ENCODE results near the gene YJEFN3.

YJEFN3 gene

DNA sequence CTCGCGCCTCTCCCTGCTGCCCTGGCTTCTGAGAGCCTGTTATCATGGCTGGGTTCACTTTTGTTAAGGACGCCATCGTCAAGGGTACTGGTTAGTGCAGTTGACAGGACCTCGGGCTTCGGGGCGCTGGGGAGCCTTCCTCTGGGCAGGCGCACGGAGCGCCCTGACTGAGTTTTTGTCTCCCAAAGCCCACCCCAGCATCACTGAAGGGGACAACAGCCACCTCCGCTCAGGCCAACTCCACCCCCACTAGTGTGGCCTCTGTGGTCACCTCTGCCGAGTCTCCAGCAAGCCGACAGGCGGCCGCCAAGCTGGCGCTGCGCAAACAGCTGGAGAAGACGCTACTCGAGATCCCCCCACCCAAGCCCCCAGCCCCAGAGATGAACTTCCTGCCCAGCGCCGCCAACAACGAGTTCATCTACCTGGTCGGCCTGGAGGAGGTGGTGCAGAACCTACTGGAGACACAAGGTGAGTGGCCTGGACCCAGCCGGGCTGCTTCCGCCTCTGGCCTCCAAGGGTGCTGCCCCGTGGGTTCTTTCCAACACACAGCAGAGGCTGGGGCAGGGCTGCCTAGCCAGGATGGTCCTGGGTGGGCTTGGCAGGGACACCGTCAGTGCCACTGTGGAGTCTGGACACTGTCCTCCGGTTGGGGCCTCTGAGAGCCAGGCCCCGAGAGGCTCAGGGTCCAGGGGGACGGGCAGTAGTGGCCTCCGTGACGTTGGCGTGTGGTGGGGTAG is 30.3 kb upstream of the YJEFN3 start:
- no peak for DNase-seq

- no peak for DNase-seq
These were observed 29.3 kb upstream of the YJEFN3 start for GRCh38 chr19:19499272-19499995.

DNA sequence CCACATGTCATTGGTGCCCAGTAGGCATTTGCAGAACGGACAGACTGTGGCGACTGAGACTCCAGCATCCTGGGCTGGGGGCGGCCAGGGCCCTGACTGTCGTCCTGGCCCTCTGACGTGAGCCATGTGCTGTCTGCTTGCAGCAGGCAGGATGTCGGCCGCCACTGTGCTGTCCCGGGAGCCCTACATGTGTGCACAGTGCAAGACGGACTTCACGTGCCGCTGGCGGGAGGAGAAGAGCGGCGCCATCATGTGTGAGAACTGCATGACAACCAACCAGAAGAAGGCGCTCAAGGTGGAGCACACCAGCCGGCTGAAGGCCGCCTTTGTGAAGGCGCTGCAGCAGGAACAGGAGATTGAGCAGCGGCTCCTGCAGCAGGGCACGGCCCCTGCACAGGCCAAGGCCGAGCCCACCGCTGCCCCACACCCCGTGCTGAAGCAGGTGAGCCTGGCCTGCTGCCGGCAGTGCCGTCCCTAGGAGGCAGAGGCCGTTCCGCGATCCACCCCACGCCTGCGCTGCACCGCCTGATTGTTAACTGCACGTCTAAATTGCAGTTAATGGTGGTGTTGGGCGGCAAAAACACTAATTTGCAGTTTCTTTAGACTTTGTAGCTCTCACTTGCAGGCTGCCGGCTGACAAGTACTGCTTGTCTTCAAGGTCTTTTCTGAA is 27.6 kb upstream of the YJEFN3 start:
- DNase-seq: no peak

GRCh38 chr19:19501798-19502197 is 26.9 kb upstream of the YJEFN3 start:
- no peak for DNase-seq

DNA sequence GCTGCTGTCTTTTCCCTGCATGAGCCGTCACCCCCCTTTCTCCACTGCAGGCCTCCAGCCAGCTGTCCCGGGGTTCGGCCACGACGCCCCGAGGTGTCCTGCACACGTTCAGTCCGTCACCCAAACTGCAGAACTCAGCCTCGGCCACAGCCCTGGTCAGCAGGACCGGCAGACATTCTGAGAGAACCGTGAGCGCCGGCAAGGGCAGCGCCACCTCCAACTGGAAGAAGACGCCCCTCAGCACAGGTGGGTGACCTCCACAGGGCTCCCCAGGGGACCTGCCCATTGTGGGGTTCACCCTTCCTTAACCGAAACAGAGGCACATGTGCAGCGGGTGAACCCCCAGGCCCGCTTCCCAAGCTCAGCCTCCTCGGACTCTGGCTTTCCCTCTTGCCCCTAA is 26.4 kb upstream of the YJEFN3 start:
- no peak for DNase-seq

- no peak for DNase-seq
These were observed 25.7 kb upstream of the YJEFN3 start for GRCh38 chr19:19502808-19503602.

- no peak for DNase-seq
These were observed 23.7 kb upstream of the YJEFN3 start for GRCh38 chr19:19504754-19505668.

GRCh38 chr19:19505669-19506326 is 22.9 kb upstream of the YJEFN3 start:
- DNase-seq: no peak

DNA sequence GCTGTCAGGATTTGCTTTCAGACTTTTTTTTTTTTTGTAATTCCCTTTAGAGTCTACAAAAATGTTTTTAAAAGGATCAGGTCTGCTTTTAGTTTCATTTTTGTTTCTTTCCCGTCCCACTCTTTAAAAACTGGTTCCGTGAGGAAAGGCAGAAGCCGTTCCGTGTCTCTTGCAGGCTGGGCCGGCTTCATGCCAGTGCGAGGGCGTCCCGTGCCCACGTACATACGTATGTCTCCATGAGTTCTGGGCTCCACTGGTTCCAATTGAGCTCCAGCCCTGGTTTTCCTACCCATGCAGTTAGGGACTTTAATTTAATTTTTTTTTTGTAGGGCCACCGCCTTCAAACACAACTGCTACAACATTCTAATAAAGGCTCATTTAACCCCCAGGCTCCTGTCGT is 22.1 kb upstream of the YJEFN3 start:
- DNase-seq: no peak

- no peak for DNase-seq
These were observed 21.4 kb upstream of the YJEFN3 start for GRCh38 chr19:19507354-19507753.

DNA sequence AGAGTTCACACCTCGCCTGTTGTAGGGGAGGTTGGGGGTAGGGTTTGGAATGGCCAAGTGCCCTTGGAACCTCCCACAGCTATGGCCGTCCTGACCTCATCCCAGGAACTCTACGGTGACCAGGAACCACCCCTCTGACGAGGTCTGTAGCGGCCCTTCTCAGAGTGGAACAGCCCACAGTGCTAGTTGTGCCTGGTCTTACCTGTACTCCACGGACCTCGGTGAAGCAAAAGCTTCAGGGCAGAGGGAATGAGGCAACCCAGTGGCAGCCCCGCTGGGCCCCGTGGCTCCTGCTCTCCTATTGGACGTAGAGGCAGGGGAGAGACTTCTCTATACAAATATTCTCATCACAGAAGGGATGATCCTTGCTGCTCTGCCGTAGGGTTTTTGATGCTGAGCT is 20.5 kb upstream of the YJEFN3 start:
- no peak for DNase-seq

GRCh38 chr19:19510432-19510831 is 18.3 kb upstream of the YJEFN3 start:
- no peak for DNase-seq

GRCh38 chr19:19513682-19514081 is 15.0 kb upstream of the YJEFN3 start:
- no peak for DNase-seq

DNA sequence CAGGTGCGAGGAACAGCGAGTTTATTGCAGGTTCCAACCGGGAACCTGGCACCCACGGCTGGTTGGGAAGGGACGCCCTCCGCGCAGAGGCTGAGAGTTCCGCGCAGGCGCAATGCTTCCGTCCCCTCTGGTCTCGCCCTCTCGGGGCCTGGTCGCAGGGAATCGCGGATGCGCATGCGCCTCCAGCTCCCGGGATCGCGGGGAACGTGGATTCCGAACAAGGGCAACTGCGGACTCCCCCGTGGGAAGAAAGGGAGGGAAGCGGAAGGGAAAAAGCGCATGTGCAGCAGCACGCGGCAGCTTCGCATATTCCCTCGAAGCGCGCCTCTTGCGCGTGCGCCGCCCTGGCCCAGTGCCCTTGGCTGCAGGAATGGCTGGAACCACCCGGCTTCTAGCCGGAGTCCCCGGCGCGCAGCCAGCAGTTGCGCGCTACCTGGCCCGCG is 14.5 kb upstream of the YJEFN3 start:
- DNase-seq: no peak

DNA sequence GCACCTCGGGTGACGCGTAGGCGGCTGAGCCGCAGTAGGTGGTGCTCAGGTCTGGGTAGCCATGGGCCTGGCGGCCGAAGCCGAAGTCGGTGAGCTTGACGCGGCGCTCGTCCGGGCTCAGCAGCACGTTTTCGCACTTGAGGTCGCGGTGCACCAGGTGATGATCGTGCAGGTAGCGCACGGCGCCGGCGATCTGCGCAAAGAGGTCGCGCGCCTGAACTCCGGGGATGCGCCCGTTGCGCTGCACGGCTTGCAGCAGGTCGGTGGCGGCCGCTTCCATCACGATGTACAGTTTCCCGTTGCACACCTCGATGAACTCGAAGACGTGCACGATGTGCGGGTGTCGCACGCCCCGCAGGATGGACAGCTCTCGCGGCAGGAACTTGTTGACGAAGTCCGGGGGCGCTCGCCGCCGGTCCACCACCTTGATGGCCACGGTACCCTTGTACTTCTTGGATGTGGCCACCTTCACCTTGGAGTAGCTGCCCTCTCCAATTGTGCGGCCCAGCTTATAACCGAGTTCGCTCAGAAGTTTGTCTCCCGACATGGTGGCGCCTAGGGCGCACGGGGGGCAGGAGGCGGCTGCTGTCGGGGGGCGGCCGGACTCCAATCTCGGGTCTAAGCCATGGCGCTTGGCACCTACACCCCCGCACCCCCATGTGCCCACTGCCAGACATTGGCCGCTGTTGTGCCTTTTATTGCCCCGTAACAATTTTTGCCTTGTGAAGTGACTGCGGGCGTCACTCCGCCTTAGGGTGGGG is 13.7 kb upstream of the YJEFN3 start, which contains the start of gene TSSK6:
TSSK6 (minus strand) TSS at position 668 of the 761 bp plus-strand sequence; CDS start at position 547, 121 bp downstream.
- no peak for DNase-seq

- DNase-seq: peak; percentile 72 to 89
These were observed 12.8 kb upstream of the YJEFN3 start, which contains the start of gene NDUFA13 for GRCh38 chr19:19515642-19516519. Gene NDUFA13, plus strand, starts transcription at chr19:19516225. Its CDS starts 14 bp downstream, at chr19:19516239.

DNA sequence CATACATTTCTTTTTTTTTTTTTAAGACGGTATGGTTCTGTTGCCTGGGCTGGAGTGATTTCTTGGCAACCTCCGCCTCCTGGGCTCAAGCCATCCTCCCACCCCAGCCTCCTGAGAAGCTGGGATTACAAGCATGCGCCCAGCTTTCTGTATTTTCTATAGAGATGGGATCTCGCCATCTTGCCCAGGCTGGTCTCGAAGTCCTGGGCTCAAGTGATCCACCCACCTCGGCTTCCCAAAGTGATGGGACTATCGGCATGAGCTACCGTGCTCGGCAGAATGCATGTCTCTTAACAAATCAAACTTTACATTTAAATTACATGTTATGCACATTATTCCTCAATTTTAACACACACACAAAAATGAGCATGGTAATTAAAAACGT is 11.5 kb upstream of the YJEFN3 start:
- DNase-seq: no peak

DNA sequence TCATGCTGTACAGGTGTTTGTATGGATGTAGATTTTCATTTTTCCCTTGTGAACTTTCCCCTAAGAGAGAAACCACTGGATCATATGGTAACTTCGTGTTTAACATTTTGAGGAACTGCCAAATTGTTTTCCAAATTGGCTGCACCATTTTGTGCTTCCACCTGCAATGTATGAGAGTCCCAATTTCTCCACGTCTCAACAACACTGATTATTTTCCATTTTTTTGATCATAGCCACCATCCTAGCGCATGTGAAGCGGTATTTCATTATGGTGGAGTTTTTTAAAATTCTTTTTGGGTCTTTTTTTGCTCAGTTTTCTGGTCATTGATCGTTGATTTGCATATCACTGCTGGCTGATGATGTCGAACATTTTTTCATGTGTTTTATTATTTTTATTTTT is 7.7 kb upstream of the YJEFN3 start:
- DNase-seq: no peak

DNA sequence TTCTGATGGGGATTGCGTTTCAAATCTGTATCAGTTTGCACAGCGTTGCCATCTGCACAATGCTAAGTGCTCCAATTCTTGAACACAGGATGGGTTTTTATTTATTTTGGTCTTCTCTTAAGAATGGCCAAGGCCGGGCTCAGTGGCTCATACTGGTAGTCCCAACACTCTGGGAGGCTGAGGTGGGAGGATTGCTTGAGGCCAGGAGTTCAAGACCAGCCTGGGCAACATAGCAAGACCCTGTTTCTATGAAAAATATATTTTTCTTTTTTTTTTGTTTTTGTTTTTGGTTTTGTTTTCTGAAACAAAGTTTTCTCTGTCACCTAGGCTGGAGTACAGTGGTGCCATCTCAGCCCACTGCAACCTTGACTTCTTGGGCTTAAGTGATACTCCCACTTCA is 5.5 kb upstream of the YJEFN3 start:
- DNase-seq: no peak

All from hippocampal formation (tissue), 2 donors.